Keratinocyte (primary cell): ENCODE data around the gene LIG3. TPM values are rescaled to one million over a fixed set of nuclear protein-coding genes. Genes with fewer than 3 reads are reported as not detected.

ENCODE experiments used
- DNase-seq: peaks from one replicate; pipeline ENCODE4 v3.0.0-alpha.2; 2011; ENCODE audit warnings: low read depth, missing footprints, low spot score
- FAIRE-seq: peaks from 2 replicates; lab custom pipeline; 2011; peaks lifted over from hg19 to GRCh38; lab: Jason Lieb, UNC
- H2AFZ ChIP-seq: 2 replicates; pipeline ENCODE4 v1.6.0; 2012; ENCODE audit warnings: low read length, control low read depth, inconsistent platforms; ENCODE audit not compliant: control insufficient read depth
- H3K27ac ChIP-seq: 2 replicates; pipeline ENCODE4 v1.5.1; 2011; ENCODE audit warnings: low read length; ENCODE audit not compliant: control insufficient read depth, insufficient read depth
- H3K27me3 ChIP-seq: 3 replicates; pipeline ENCODE4 v1.6.0; 2011; ENCODE audit warnings: low read length; ENCODE audit not compliant: control insufficient read depth, insufficient read depth; ENCODE audit errors: extremely low read depth
- H3K36me3 ChIP-seq, 2 experiments: 2 replicates in 1 of 2; 3 replicates in 1 of 2; pipeline ENCODE4 v1.5.1; 2011; ENCODE audit warnings: low read length in 2 of 2, mild to moderate bottlenecking in 1 of 2; ENCODE audit not compliant: control insufficient read depth in 2 of 2, insufficient read depth in 2 of 2; ENCODE audit errors: extremely low read depth in 1 of 2
- H3K4me1 ChIP-seq: 3 replicates; pipeline ENCODE4 v1.5.1; 2011; ENCODE audit warnings: low read length; ENCODE audit not compliant: control insufficient read depth, insufficient read depth; ENCODE audit errors: extremely low read depth
- H3K4me2 ChIP-seq: 3 replicates; pipeline ENCODE4 v1.6.0; 2011; ENCODE audit warnings: low read depth, low read length; ENCODE audit not compliant: control insufficient read depth, insufficient read depth; ENCODE audit errors: extremely low read depth
- H3K4me3 ChIP-seq, 3 experiments: fragments of 200-600 bp in 1 of 3; sonication (generic) in 1 of 3; 2 replicates in 2 of 3; 3 replicates in 1 of 3; pipeline ENCODE4 v1.5.1; 2011 to 2016; ENCODE audit warnings: low read length in 3 of 3, mild to moderate bottlenecking in 3 of 3, control low read depth in 2 of 3, inconsistent platforms in 1 of 3, low read depth in 1 of 3, mixed read lengths in 1 of 3, mixed run types in 1 of 3, moderate library complexity in 1 of 3; ENCODE audit not compliant: control insufficient read depth in 2 of 3, insufficient read depth in 2 of 3; ENCODE audit errors: extremely low read depth in 1 of 3
- H3K79me2 ChIP-seq: 2 replicates; pipeline ENCODE4 v1.6.0; 2012; ENCODE audit warnings: low read length; ENCODE audit not compliant: control insufficient read depth, insufficient read depth
- H3K9ac ChIP-seq: 3 replicates; pipeline ENCODE4 v1.6.0; 2011; ENCODE audit warnings: low read length; ENCODE audit not compliant: control insufficient read depth, insufficient read depth; ENCODE audit errors: extremely low read depth
- H3K9me1 ChIP-seq: 3 replicates; pipeline ENCODE4 v1.6.0; 2011; ENCODE audit warnings: low read length; ENCODE audit not compliant: control insufficient read depth, insufficient read depth; ENCODE audit errors: extremely low read depth
- H3K9me3 ChIP-seq: 2 replicates; pipeline ENCODE4 v1.5.1; 2012; ENCODE audit warnings: low read depth, low read length; ENCODE audit not compliant: control insufficient read depth
- H4K20me1 ChIP-seq: 3 replicates; pipeline ENCODE4 v1.6.0; 2011; ENCODE audit warnings: low read length; ENCODE audit not compliant: control insufficient read depth, insufficient read depth; ENCODE audit errors: extremely low read depth
- CTCF ChIP-seq, 3 experiments: IDR thresholded peaks in 1 of 3; conservative IDR thresholded peaks in 1 of 3; optimal IDR thresholded peaks in 1 of 3; 2 replicates in 2 of 3; 3 replicates in 1 of 3; pipeline versions ENCODE3 to v1.5.1; 2011; ENCODE audit warnings: low read length in 3 of 3, mild to moderate bottlenecking in 3 of 3, moderate library complexity in 2 of 3, control low read depth in 1 of 3, inconsistent platforms in 1 of 3; ENCODE audit not compliant: insufficient read depth in 2 of 3; ENCODE audit errors: extremely low read depth in 1 of 3
- EZH2 ChIP-seq: IDR thresholded peaks from one replicate; pipeline ENCODE4 v1.6.1; 2012; ENCODE audit warnings: inconsistent platforms, mild to moderate bottlenecking, low read length, moderate library complexity
- dilution Hi-C: fragments of 300-500 bp; cut with MboI; formaldehyde crosslinking; loops from one replicate; pipeline ENCODE4 v1.7.0; 2020; ENCODE audit warnings: low sequenced_read_pairs; ENCODE audit not compliant: extremely low pct_ligation_motif_present
- polyA plus RNA-seq, 5 experiments: library from polyadenylated mRNA; depleted of rRNA in 3 of 5; stranded (reverse) in 3 of 5; stranded (forward) in 1 of 5; unstranded in 1 of 5; fragments of >200 nt; gene quantifications; 1 replicate in 1 of 5; 2 replicates in 3 of 5; 3 replicates in 1 of 5; pipeline versions ENCODE4 v1.2.1 to v1.2.3, GENCODE V29; 2011 to 2012; ENCODE audit warnings: missing spikeins in 2 of 5, low read depth in 1 of 5, low replicate concordance in 1 of 5

The LIG3 gene
- polyA plus RNA-seq, 1 donor (not counting 4 experiments of a cell fraction or from before 2014, with no cell fraction given), result 29.3 TPM

GRCh38 chr17:35006345-35006744 is 26.0 kb downstream of the LIG3 start:
- no peaks in the 10 kb centered on the region for H4K20me1 ChIP-seq
- TF ChIP-seq CTCF (optimal IDR thresholded peaks at IDR 0.05 in 1 of 3, IDR thresholded peaks at IDR 0.05 in 1 of 3, conservative IDR thresholded peaks at IDR 0.05 in 1 of 3; ENCODE audit: extremely low read depth in 1 of 3, insufficient read depth in 2 of 3, low read length in 3 of 3) (no peak), EZH2 (no peak)
- dilution Hi-C loops, result no loop called here
- no peak overlapping the region for H2AFZ ChIP-seq
- H3K9me1 ChIP-seq, result no peaks in the 10 kb centered on the region
- peaks cover 5 to 13% of the 10 kb centered on the region in 2 experiments for H3K36me3 ChIP-seq
- H3K4me1 ChIP-seq, result no peaks in the 10 kb centered on the region
- no peak overlapping the region for H3K4me2 ChIP-seq
- H3K27ac ChIP-seq, result no peak overlapping the region
- H3K27me3 ChIP-seq, result no peaks in the 10 kb centered on the region
- H3K79me2 ChIP-seq, result no peaks in the 10 kb centered on the region
- no peak for FAIRE-seq
- H3K4me3 ChIP-seq, result no peak overlapping the region
- no peak for DNase-seq
- no peak overlapping the region for H3K9ac ChIP-seq
- no peaks in the 10 kb centered on the region for H3K9me3 ChIP-seq

- Histone ChIP-seq H3K36me3 (peaks cover 9 to 16% of the 10 kb centered on the region in 2 experiments), H3K79me2 (no peaks in the 10 kb centered on the region), H3K4me3 (no peak overlapping the region), H3K9ac (no peak overlapping the region), H3K27me3 (no peaks in the 10 kb centered on the region), H4K20me1 (no peaks in the 10 kb centered on the region), H3K9me3 (no peaks in the 10 kb centered on the region), H3K4me1 (no peaks in the 10 kb centered on the region), H3K9me1 (no peaks in the 10 kb centered on the region), H2AFZ (no peak overlapping the region), H3K27ac (no peak overlapping the region), H3K4me2 (no peak overlapping the region)
- dilution Hi-C loops, result no loop called here
- no peak for DNase-seq
- no peak for TF ChIP-seq CTCF (optimal IDR thresholded peaks at IDR 0.05 in 1 of 3, IDR thresholded peaks at IDR 0.05 in 1 of 3, conservative IDR thresholded peaks at IDR 0.05 in 1 of 3; ENCODE audit: extremely low read depth in 1 of 3, insufficient read depth in 2 of 3, low read length in 3 of 3)
- TF ChIP-seq EZH2, result no peak
- no peak for FAIRE-seq
Measured at GRCh38 chr17:35006961-35007360, 26.6 kb downstream of the LIG3 start.
